IMR-90 (cell line): ENCODE data around the gene SVIL. TPM values are rescaled to one million over a fixed set of nuclear protein-coding genes. Genes with fewer than 3 reads are reported as not detected.

Experiments used
- ATAC-seq: fragments of 200-7000 bp; cut with Tn5 transposase; 2 replicates; pipeline ENCODE4 v1.9.1; 2020; ENCODE audit warnings: low read depth, mild to moderate bottlenecking, moderate library complexity
- BruUV-seq: library from RNA; stranded (reverse); fragments of 400-500 nt; replicated peaks from 2 replicates; lab custom pipeline; 2021; lab: Mats Ljungman, UMichigan
- CTCF ChIA-PET: fragments of 300-600 bp; formaldehyde crosslinking; extraction: SDS; loops from one replicate; lab custom pipeline; 2021; ENCODE audit warnings: antibody characterized with exemption; lab: Yijun Ruan, JAX
- POLR2A ChIA-PET: fragments of 300-600 bp; sonication (Branson Sonifier 250); formaldehyde crosslinking; loops from one replicate; lab custom pipeline; 2022; ENCODE audit warnings: antibody characterized with exemption; ENCODE audit not compliant: unreplicated experiment; lab: Charles Lee
- DNase-seq: peaks from one replicate; pipeline ENCODE4 v3.0.0; 2013
- H2AFZ ChIP-seq: replicated peaks from 2 replicates; pipeline ENCODE3; 2013; ENCODE audit warnings: low read length, mild to moderate bottlenecking; ENCODE audit not compliant: poor library complexity
- H2AK5ac ChIP-seq: 2 replicates; pipeline ENCODE4 v1.6.1; 2013; ENCODE audit warnings: low read depth, low read length, inconsistent platforms
- H2AK9ac ChIP-seq: replicated peaks from 2 replicates; pipeline ENCODE3; 2013; ENCODE audit warnings: mild to moderate bottlenecking, low read depth, low read length, moderate library complexity; ENCODE audit not compliant: poor library complexity
- H2BK120ac ChIP-seq: 2 replicates; pipeline ENCODE4 v1.6.1; 2013; ENCODE audit warnings: low read depth, low read length, inconsistent platforms
- H2BK15ac ChIP-seq: 3 replicates; pipeline ENCODE4 v1.6.1; 2013; ENCODE audit warnings: low read depth, low read length, inconsistent platforms
- H2BK20ac ChIP-seq: 2 replicates; pipeline ENCODE4 v1.6.1; 2013; ENCODE audit warnings: low read depth, mild to moderate bottlenecking, inconsistent platforms, low read length, moderate library complexity
- H2BK5ac ChIP-seq: 2 replicates; pipeline ENCODE4 v1.6.1; 2013; ENCODE audit warnings: mild to moderate bottlenecking, low read depth, low read length, inconsistent platforms; ENCODE audit not compliant: poor library complexity, severe bottlenecking
- H3K14ac ChIP-seq: replicated peaks from 2 replicates; pipeline ENCODE4 v1.6.1; 2013; ENCODE audit warnings: low read depth, low read length, inconsistent platforms
- H3K18ac ChIP-seq: 2 replicates; pipeline ENCODE4 v1.6.1; 2013; ENCODE audit warnings: low read depth, low read length, control low read depth
- H3K23ac ChIP-seq: 2 replicates; pipeline ENCODE4 v1.6.1; 2013; ENCODE audit warnings: low read depth, low read length, inconsistent platforms
- H3K27ac ChIP-seq: 2 replicates; pipeline ENCODE4 v1.5.1; 2013; ENCODE audit warnings: mild to moderate bottlenecking, control low read depth, low read length; ENCODE audit not compliant: insufficient read depth
- H3K27me3 ChIP-seq: 2 replicates; pipeline ENCODE4 v1.6.1; 2013; ENCODE audit warnings: low read length; ENCODE audit not compliant: control insufficient read depth, insufficient read depth
- H3K36me3 ChIP-seq: 2 replicates; pipeline ENCODE4 v1.6.1; 2013; ENCODE audit warnings: low read length, mixed read lengths; ENCODE audit not compliant: control insufficient read depth, insufficient read depth
- H3K4ac ChIP-seq: 2 replicates; pipeline ENCODE4 v1.6.1; 2013; ENCODE audit warnings: low read depth, low read length, inconsistent platforms
- H3K4me1 ChIP-seq: 2 replicates; pipeline ENCODE4 v1.6.1; 2013; ENCODE audit warnings: low read length, mixed read lengths; ENCODE audit not compliant: control insufficient read depth, insufficient read depth
- H3K4me2 ChIP-seq: 2 replicates; pipeline ENCODE4 v1.6.1; 2013; ENCODE audit warnings: low read depth, mild to moderate bottlenecking, control low read depth, low read length, moderate library complexity
- H3K4me3 ChIP-seq: 2 replicates; pipeline ENCODE4 v1.5.1; 2013; ENCODE audit warnings: low read depth, mild to moderate bottlenecking, control low read depth, low read length, moderate library complexity; ENCODE audit not compliant: insufficient read depth
- H3K56ac ChIP-seq: 2 replicates; pipeline ENCODE4 v1.6.1; 2013; ENCODE audit warnings: low read length, inconsistent platforms; ENCODE audit not compliant: insufficient read depth; ENCODE audit errors: extremely low read depth
- H3K79me1 ChIP-seq, 2 experiments: 2 replicates each; pipeline ENCODE4 v1.6.1; 2013; ENCODE audit warnings: low read length in 2 of 2, inconsistent platforms in 1 of 2, low read depth in 1 of 2
- H3K9ac ChIP-seq: 2 replicates; pipeline ENCODE4 v1.6.1; 2013; ENCODE audit warnings: low read depth, low read length, control low read depth
- H3K9me1 ChIP-seq: 2 replicates; pipeline ENCODE4 v1.6.1; 2013; ENCODE audit warnings: low read length, inconsistent platforms; ENCODE audit not compliant: insufficient read depth
- H3K9me3 ChIP-seq: 2 replicates; pipeline ENCODE4 v1.6.1; 2013; ENCODE audit warnings: low read length; ENCODE audit not compliant: control insufficient read depth, insufficient read depth
- H4K20me1 ChIP-seq: 2 replicates; pipeline ENCODE4 v1.6.1; 2013; ENCODE audit warnings: low read length, inconsistent platforms; ENCODE audit not compliant: insufficient read depth
- H4K5ac ChIP-seq: 2 replicates; pipeline ENCODE4 v1.6.1; 2013; ENCODE audit warnings: mild to moderate bottlenecking, low read depth, low read length, control low read depth
- H4K8ac ChIP-seq, 2 experiments: 2 replicates each; pipeline ENCODE4 v1.6.1; 2013; ENCODE audit warnings: low read depth in 2 of 2, low read length in 2 of 2, control low read depth in 1 of 2, inconsistent platforms in 1 of 2
- H4K91ac ChIP-seq: 2 replicates; pipeline ENCODE4 v1.6.1; 2013; ENCODE audit warnings: low read depth, low read length, inconsistent platforms; ENCODE audit not compliant: insufficient read depth
- BHLHE40 ChIP-seq: fragments of 150-350 bp; IDR thresholded peaks from 2 replicates; pipeline ENCODE4 v1.6.1; 2016; ENCODE audit warnings: mild to moderate bottlenecking, low read depth, low read length
- CEBPB ChIP-seq: IDR thresholded peaks from 2 replicates; pipeline ENCODE4 v1.6.1; 2012; ENCODE audit warnings: low read depth, low read length, improper control_type of control experiment
- CHD1 ChIP-seq: IDR thresholded peaks from 2 replicates; pipeline ENCODE4 v1.6.1; 2012; ENCODE audit warnings: low read depth, low read length, improper control_type of control experiment
- CTCF ChIP-seq: conservative IDR thresholded peaks from 2 replicates; pipeline ENCODE4 v1.5.1; 2012; ENCODE audit warnings: mild to moderate bottlenecking, low read depth, low read length, improper control_type of control experiment
- ELK1 ChIP-seq: fragments of 150-350 bp; IDR thresholded peaks from 2 replicates; pipeline ENCODE4 v1.6.1; 2016; ENCODE audit warnings: low read depth, mild to moderate bottlenecking, low read length, moderate library complexity, borderline replicate concordance
- FOS ChIP-seq: fragments of 150-350 bp; IDR thresholded peaks from 2 replicates; pipeline ENCODE4 v1.6.1; 2016; ENCODE audit warnings: low read depth, low read length
- MAFK ChIP-seq: IDR thresholded peaks from 2 replicates; pipeline ENCODE4 v1.6.1; 2012; ENCODE audit warnings: low read depth, low read length, improper control_type of control experiment
- MAZ ChIP-seq: IDR thresholded peaks from 2 replicates; pipeline ENCODE4 v1.6.1; 2012; ENCODE audit warnings: low read depth, mild to moderate bottlenecking, low read length, improper control_type of control experiment, moderate library complexity, borderline replicate concordance
- MXI1 ChIP-seq: IDR thresholded peaks from 2 replicates; pipeline ENCODE4 v1.6.1; 2012; ENCODE audit warnings: low read depth, mild to moderate bottlenecking, low read length, moderate library complexity, borderline replicate concordance
- NFE2L2 ChIP-seq: fragments of 150-350 bp; IDR thresholded peaks from 2 replicates; pipeline ENCODE4 v1.6.1; 2016; ENCODE audit warnings: low read depth, mild to moderate bottlenecking, low read length
- POLR2A ChIP-seq: IDR thresholded peaks from 2 replicates; pipeline ENCODE4 v1.6.1; 2012; ENCODE audit warnings: mild to moderate bottlenecking, low read depth, low read length
- RAD21 ChIP-seq: IDR thresholded peaks from 2 replicates; pipeline ENCODE4 v1.6.1; 2012; ENCODE audit warnings: low read length, improper control_type of control experiment
- RCOR1 ChIP-seq: IDR thresholded peaks from 2 replicates; pipeline ENCODE4 v1.6.1; 2012; ENCODE audit warnings: mild to moderate bottlenecking, low read length, improper control_type of control experiment; ENCODE audit not compliant: insufficient replicate concordance
- RFX5 ChIP-seq: IDR thresholded peaks from 2 replicates; pipeline ENCODE4 v1.8.0; 2012; ENCODE audit warnings: low read depth, mild to moderate bottlenecking, low read length, moderate library complexity
- SMC3 ChIP-seq: fragments of 150-350 bp; IDR thresholded peaks from 2 replicates; pipeline ENCODE4 v1.6.1; 2016; ENCODE audit warnings: low read depth, mild to moderate bottlenecking, antibody characterized with exemption, low read length, moderate library complexity
- WGBS, 2 experiments: methylation state at CpG; one replicate each; pipeline versions ENCODE4 v1.1.5 to v1.1.7; 2013; ENCODE audit warnings: missing lambda C conversion rate in 2 of 2; ENCODE audit not compliant: insufficient read length in 1 of 2; ENCODE audit errors: extremely low coverage in 2 of 2; 5-methylcytosine and 5-hydroxymethylcytosine counted together
- dilution Hi-C: fragments of 300-500 bp; cut with HindIII; formaldehyde crosslinking; loops from one replicate; pipeline ENCODE4 v1.14.3; 2018; ENCODE audit warnings: low sequenced_read_pairs; ENCODE audit not compliant: unreplicated experiment
- in situ Hi-C: fragments of 300-500 bp; cut with MboI; formaldehyde crosslinking; loops from 3 replicates; pipeline ENCODE4 v1.14.3; 2019; ENCODE audit warnings: low sequenced_read_pairs, inconsistent platforms, mixed read lengths
- intact Hi-C: fragments of 100-400 bp; cut with micrococcal nuclease; formaldehyde crosslinking; loops from 2 replicates; pipeline ENCODE4 v1.10.0; 2022
- polyA plus RNA-seq, 3 experiments: library from polyadenylated mRNA; depleted of rRNA; stranded (reverse); fragments of >200 nt; gene quantifications; 2 replicates each; pipeline ENCODE4 v1.2.3, GENCODE V29; 2012; ENCODE audit warnings: low replicate concordance in 1 of 3
- total RNA-seq: library from RNA; depleted of rRNA; stranded (reverse); fragments of >200 nt; gene quantifications from 2 replicates; pipeline ENCODE4 v1.2.3, GENCODE V29; 2012

Gene SVIL
- total and polyA plus RNA-seq, 2 of the 4 experiments (the other 2 are of a cell fraction): 11.5 to 11.6 TPM

- no peak for TF ChIP-seq CHD1
- no peak for TF ChIP-seq MAZ
- no peak for TF ChIP-seq MAFK
- no peak for TF ChIP-seq RAD21
Observed at GRCh38 chr10:29608062-29608461, 26.7 kb downstream of the SVIL start (continued).

GRCh38 chr10:29607576-29607975 is 27.2 kb downstream of the SVIL start:
- no peak overlapping the region for H2BK120ac ChIP-seq
- dilution Hi-C loops (no loop called here), in situ Hi-C loops (no loop called here), intact Hi-C loops (no loop called here)
- H4K20me1 ChIP-seq: peaks cover 39% of the 10 kb centered on the region
- H4K5ac ChIP-seq: no peak overlapping the region
- H3K27ac ChIP-seq: no peak overlapping the region
- no peak overlapping the region for H4K91ac ChIP-seq
- H3K23ac ChIP-seq: no peak overlapping the region
- peaks cover 7% of the 10 kb centered on the region for H3K9me1 ChIP-seq
- no peak overlapping the region for H3K4ac ChIP-seq
- H3K4me3 ChIP-seq: no peak overlapping the region
- no peaks in the 10 kb centered on the region; the same call in 1 of the 2 replicates for H3K9me3 ChIP-seq
- no peak overlapping the region for H3K18ac ChIP-seq
- no peak overlapping the region for H2AFZ ChIP-seq
- H2BK5ac ChIP-seq: no peak overlapping the region
- no TSS peak for BruUV-seq
- H2AK9ac ChIP-seq: no peak overlapping the region
- no peak overlapping the region for H3K14ac ChIP-seq
- peaks cover 4% of the 10 kb centered on the region; the same call in 1 of the 2 replicates for H3K4me1 ChIP-seq
- H2AK5ac ChIP-seq: peak overlapping the region; percentile 30; the same call in 1 of the 2 replicates
- no peak overlapping the region for H3K56ac ChIP-seq
- H2BK15ac ChIP-seq: no peak overlapping the region
- DNase-seq (no peak), ATAC-seq (no peak)
- ChIA-PET CTCF (interaction anchor here (0.6 kb wide), 1 partner anchor 11 kb away, joined by 3 read pairs; no protein-coding TSS in a partner anchor), POLR2A (no interaction called here)
- peaks cover 12 to 59% of the 10 kb centered on the region in 2 experiments; a peak in 3 of 4 replicates for H3K79me1 ChIP-seq
- H3K36me3 ChIP-seq: peaks cover 6% of the 10 kb centered on the region
- H2BK20ac ChIP-seq: no peak overlapping the region
- no peak overlapping the region for H4K8ac ChIP-seq
- H3K4me2 ChIP-seq: no peak overlapping the region
- no peak for TF ChIP-seq CHD1
- TF ChIP-seq MAZ: no peak
- no peak for TF ChIP-seq MXI1
- TF ChIP-seq RFX5: no peak
- no peak for TF ChIP-seq FOS
- no peak for TF ChIP-seq SMC3
- TF ChIP-seq NFE2L2: no peak
- TF ChIP-seq CTCF: no peak
- no peak for TF ChIP-seq RAD21
- TF ChIP-seq CEBPB: no peak
- TF ChIP-seq POLR2A: no peak
- TF ChIP-seq MAFK: no peak
- no peak for TF ChIP-seq RCOR1
- no peak for TF ChIP-seq ELK1
- TF ChIP-seq BHLHE40: no peak
- no peak overlapping the region for H3K9ac ChIP-seq
- no CpG with 5 or more reads among the region's 4 CpGs for WGBS, 2 experiments
- H3K27me3 ChIP-seq: no peaks in the 10 kb centered on the region
